HG03378 (cell line): Measurements from ENCODE around the gene CHRNA4.

Experiments
- ATAC-seq: cut with Tn5 transposase; IDR thresholded peaks from one replicate; pipeline ENCODE4 v1.9.1; 2021; ENCODE audit warnings: mild to moderate bottlenecking, moderate library complexity; ENCODE audit not compliant: unreplicated experiment

Gene CHRNA4

GRCh38 chr20:63294536-63294900 is 66.6 kb downstream of the CHRNA4 start:
- no peak for ATAC-seq

DNA sequence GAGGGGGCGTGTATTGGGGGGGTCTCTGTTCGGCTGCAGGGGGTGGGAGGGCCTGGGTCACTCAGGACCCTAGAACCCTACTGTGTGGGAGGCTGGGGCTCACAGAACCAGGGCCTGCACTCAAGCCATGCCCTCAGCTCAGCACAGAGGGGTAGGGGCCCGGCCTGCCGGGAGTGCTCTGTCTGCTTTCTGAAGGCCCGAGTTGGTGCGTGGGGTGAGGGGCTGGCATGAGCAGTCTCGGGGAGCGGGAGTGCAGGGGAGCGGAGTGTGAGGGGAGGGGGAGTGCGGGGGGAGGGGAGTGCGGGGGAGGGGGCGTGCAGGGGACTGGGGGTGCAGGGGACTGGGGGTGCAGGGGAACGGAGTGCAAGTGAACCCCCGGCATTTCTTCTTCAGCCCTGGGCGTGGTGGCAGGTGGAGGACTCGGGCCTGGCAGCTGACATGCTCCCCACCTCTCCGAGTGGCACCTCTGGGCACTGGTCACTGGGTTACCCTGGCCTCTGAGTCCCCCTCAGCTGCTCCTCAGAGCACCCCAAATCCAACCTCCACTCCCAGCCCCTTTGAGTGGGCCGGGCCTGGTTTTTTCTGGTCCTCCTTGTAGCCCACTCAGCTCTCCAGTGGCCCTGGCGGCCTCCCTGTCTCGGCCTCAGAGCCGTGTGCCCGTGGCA is 67.1 kb downstream of the CHRNA4 start:
- ATAC-seq: no peak

DNA sequence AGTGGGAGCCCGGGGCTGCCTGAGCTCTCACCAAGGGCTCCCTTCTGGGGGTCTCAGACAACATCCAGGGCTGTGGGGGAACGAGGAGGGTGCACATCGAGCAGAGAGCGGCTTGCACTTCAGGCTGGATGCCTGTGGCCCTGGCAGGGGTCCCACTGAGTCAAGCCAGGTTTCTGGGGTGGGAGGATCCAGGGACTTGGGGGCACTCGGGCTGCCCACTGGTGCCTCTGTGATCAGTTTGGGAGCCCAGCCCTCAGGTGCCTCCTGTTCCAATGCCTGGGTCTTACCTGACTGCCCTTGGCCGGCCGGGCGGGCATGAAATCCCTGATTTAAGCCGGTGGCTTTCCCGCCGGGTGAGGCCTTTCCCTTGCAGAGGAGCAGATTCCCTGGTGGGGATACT is 67.7 kb downstream of the CHRNA4 start:
- no peak for ATAC-seq
